Vagina (tissue), 2 donors: ENCODE results near the gene PDK1.

Experiments
- POLR2A ChIP-seq, 2 donors: fragments of 450-650 bp; IDR thresholded peaks; one replicate each; pipeline ENCODE4 v1.6.1; 2017; ENCODE audit warnings: antibody characterized with exemption in 2 of 2, mild to moderate bottlenecking in 2 of 2, moderate library complexity in 2 of 2
- POLR2AphosphoS5 ChIP-seq, 2 donors: sonication (generic); formaldehyde crosslinking; IDR thresholded peaks; one replicate each; pipeline ENCODE4 v1.9.0; 2017; ENCODE audit warnings: antibody characterized with exemption in 2 of 2, mild to moderate bottlenecking in 2 of 2, low read depth in 1 of 2; ENCODE audit not compliant: insufficient read depth in 1 of 2
- TF ChIP-seq, protein P1 (sequence below), 3 experiments: fragments of 450-650 bp in 2 of 3; fragments of 200-600 bp in 1 of 3; sonication (generic) in 1 of 3; IDR thresholded peaks; one replicate each; pipeline ENCODE4 v1.5.1; 2017 to 2019; ENCODE audit warnings: antibody characterized with exemption in 3 of 3, mild to moderate bottlenecking in 2 of 3, moderate library complexity in 2 of 3

DNA sequence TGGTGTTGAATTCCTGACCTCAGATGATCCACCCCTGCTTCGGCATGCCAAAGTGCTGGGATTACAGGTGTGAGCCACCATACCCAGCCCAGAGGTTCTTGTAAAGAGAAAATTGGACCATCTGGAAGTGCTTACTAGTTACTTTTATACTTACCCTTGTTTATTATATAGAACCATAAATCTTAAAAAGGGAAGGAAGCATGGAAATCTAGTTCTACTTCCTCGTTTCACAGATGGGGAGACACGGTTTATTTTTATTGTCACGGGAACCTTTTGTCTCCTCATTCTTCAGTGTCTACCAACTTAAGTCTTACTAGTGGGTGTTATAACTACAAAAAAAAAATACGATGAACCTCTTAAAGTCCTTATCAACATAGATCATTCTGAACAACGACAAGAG, 45.8 kb upstream of the PDK1 start:
- TF ChIP-seq POLR2AphosphoS5 (IDR thresholded peaks at IDR 0.05; ENCODE audit: insufficient read depth in 1 of 2, low read depth in 1 of 2): no peak
- TF ChIP-seq, protein P1, sequence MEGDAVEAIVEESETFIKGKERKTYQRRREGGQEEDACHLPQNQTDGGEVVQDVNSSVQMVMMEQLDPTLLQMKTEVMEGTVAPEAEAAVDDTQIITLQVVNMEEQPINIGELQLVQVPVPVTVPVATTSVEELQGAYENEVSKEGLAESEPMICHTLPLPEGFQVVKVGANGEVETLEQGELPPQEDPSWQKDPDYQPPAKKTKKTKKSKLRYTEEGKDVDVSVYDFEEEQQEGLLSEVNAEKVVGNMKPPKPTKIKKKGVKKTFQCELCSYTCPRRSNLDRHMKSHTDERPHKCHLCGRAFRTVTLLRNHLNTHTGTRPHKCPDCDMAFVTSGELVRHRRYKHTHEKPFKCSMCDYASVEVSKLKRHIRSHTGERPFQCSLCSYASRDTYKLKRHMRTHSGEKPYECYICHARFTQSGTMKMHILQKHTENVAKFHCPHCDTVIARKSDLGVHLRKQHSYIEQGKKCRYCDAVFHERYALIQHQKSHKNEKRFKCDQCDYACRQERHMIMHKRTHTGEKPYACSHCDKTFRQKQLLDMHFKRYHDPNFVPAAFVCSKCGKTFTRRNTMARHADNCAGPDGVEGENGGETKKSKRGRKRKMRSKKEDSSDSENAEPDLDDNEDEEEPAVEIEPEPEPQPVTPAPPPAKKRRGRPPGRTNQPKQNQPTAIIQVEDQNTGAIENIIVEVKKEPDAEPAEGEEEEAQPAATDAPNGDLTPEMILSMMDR (IDR thresholded peaks at IDR 0.05): no peak
- TF ChIP-seq POLR2A (IDR thresholded peaks at IDR 0.05): no peak
